Astrocyte (in vitro differentiated cells and primary cell): ENCODE measurements around the gene CD59. TPM values are rescaled to one million over a fixed set of nuclear protein-coding genes. Genes with fewer than 3 reads are reported as not detected.

Source experiments
- DNase-seq: peaks from one replicate; pipeline ENCODE4 v3.0.0-alpha.2; 2010; ENCODE audit warnings: low read depth
- FAIRE-seq: peaks from 2 replicates; lab custom pipeline; 2011; peaks lifted over from hg19 to GRCh38; lab: Jason Lieb, UNC
- H2AFZ ChIP-seq: 2 replicates; pipeline ENCODE4 v1.6.0; 2012; ENCODE audit warnings: low read depth, low read length, inconsistent platforms
- H3K27ac ChIP-seq: 2 replicates; pipeline ENCODE4 v1.5.1; 2011; ENCODE audit warnings: low read depth, low read length, inconsistent platforms
- H3K27me3 ChIP-seq: 2 replicates; pipeline ENCODE4 v1.6.0; 2011; ENCODE audit warnings: low read length, inconsistent platforms; ENCODE audit not compliant: insufficient read depth
- H3K36me3 ChIP-seq: 2 replicates; pipeline ENCODE4 v1.5.1; 2011; ENCODE audit warnings: low read length, inconsistent platforms; ENCODE audit not compliant: insufficient read depth
- H3K4me1 ChIP-seq: 2 replicates; pipeline ENCODE4 v1.5.1; 2011; ENCODE audit warnings: low read length, inconsistent platforms; ENCODE audit not compliant: insufficient read depth
- H3K4me2 ChIP-seq: 2 replicates; pipeline ENCODE4 v1.6.0; 2012; ENCODE audit warnings: low read length, inconsistent platforms
- H3K4me3 ChIP-seq: 2 replicates; pipeline ENCODE4 v1.5.1; 2011; ENCODE audit warnings: low read depth, mild to moderate bottlenecking, low read length, inconsistent platforms; ENCODE audit not compliant: insufficient read depth
- H3K79me2 ChIP-seq: 2 replicates; pipeline ENCODE4 v1.6.0; 2012; ENCODE audit warnings: mild to moderate bottlenecking, low read length, inconsistent platforms; ENCODE audit not compliant: insufficient read depth
- H3K9ac ChIP-seq: 2 replicates; pipeline ENCODE4 v1.6.0; 2012; ENCODE audit warnings: mild to moderate bottlenecking, low read length, inconsistent platforms
- H3K9me3 ChIP-seq: 2 replicates; pipeline ENCODE4 v1.5.1; 2012; ENCODE audit warnings: low read depth, mild to moderate bottlenecking, low read length, inconsistent platforms; ENCODE audit not compliant: insufficient read depth
- H4K20me1 ChIP-seq: 2 replicates; pipeline ENCODE4 v1.6.0; 2012; ENCODE audit warnings: low read length, inconsistent platforms; ENCODE audit not compliant: insufficient read depth
- H3K27ac Mint-ChIP-seq: one replicate; pipeline ENCODE4 v1.8.0; 2021; ENCODE audit warnings: mild to moderate bottlenecking, mixed read lengths; ENCODE audit not compliant: unreplicated experiment
- H3K27me3 Mint-ChIP-seq: one replicate; pipeline ENCODE4 v1.8.0; 2021; ENCODE audit warnings: low read depth, mixed read lengths; ENCODE audit not compliant: unreplicated experiment
- H3K36me3 Mint-ChIP-seq: one replicate; pipeline ENCODE4 v1.8.0; 2021; ENCODE audit warnings: low read depth, mixed read lengths; ENCODE audit not compliant: unreplicated experiment
- H3K4me1 Mint-ChIP-seq: one replicate; pipeline ENCODE4 v1.8.0; 2021; ENCODE audit warnings: low read depth, mixed read lengths; ENCODE audit not compliant: unreplicated experiment
- H3K4me3 Mint-ChIP-seq: one replicate; pipeline ENCODE4 v1.8.0; 2021; ENCODE audit warnings: mild to moderate bottlenecking, moderate library complexity, mixed read lengths; ENCODE audit not compliant: unreplicated experiment
- H3K9me3 Mint-ChIP-seq: one replicate; pipeline ENCODE4 v1.8.0; 2021; ENCODE audit warnings: mild to moderate bottlenecking, mixed read lengths; ENCODE audit not compliant: unreplicated experiment
- EZH2 ChIP-seq: IDR thresholded peaks from 2 replicates; pipeline ENCODE4 v1.6.1; 2012; ENCODE audit warnings: mild to moderate bottlenecking, low read length, inconsistent platforms; ENCODE audit not compliant: insufficient read depth
- total RNA-seq: library from RNA; stranded (reverse); gene quantifications from 2 replicates; pipeline ENCODE4 v1.2.1, GENCODE V29; 2021
- TF ChIP-seq, protein P1 (sequence below): IDR thresholded peaks from 2 replicates; pipeline ENCODE4 v1.5.1; 2011; ENCODE audit warnings: low read depth, mild to moderate bottlenecking, inconsistent platforms, low read length, moderate library complexity; ENCODE audit not compliant: insufficient read depth

CD59 gene
- total RNA-seq, 1 donor from 2014 or later, result 587 TPM

DNA sequence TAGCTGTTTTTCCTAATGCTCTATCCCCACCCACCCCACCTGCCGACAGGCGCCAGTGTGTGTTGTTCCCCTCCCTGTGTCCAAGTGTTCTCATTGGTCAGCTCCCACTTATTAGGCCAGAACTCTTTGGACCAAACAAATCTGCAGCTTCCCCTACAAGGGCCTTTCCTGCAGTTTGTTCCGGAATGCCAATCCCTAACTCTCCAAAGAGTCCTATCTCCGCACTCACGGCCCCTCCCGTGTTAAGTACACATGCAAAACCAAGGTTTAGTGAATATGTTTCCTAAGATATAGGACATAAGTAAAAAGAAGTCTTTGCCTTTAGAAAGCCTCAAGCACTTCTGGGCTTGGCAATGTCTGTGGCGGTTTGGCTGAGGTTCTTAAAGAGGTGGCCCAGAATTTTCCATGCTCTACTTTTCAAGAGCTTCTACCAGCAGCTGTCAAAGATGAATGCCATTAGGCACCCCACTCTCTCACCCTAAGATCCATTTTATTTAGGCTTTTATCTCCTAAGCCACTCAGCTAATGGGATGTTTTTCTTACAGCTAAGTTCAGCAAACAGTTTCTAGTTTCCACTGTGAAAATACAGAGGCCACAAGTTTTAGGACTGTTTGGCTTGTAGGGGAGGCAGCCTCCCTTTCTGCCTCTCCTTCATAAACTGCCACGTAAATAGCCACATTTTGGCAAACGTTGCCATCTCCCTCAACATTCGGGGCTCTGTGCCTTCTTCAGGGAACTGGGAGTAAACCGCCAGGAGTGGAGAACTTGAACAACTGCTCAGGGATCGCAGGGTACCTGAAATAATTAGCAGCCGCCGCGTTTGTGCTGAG lies 1.6 kb downstream of the CD59 start:
- Mint-ChIP-seq H3K4me1 (peaks cover 24% of the 10 kb centered on the region), H3K4me3 (peak overlapping the region; percentile 94), H3K27ac (peak overlapping the region; percentile 73), H3K36me3 (peaks cover 6% of the 10 kb centered on the region), H3K27me3 (no peaks in the 10 kb centered on the region), H3K9me3 (no peaks in the 10 kb centered on the region)
- DNase-seq, result peak; percentile 62
- Histone ChIP-seq H3K4me3 (peak overlapping the region; percentile 84), H3K4me2 (peak overlapping the region; percentile 92), H3K27me3 (no peaks in the 10 kb centered on the region), H4K20me1 (peaks cover 55% of the 10 kb centered on the region), H3K9me3 (no peaks in the 10 kb centered on the region), H3K79me2 (peaks cover 66% of the 10 kb centered on the region), H3K9ac (peak overlapping the region; percentile 92), H3K27ac (peak overlapping the region; percentile 94), H2AFZ (no peak overlapping the region), H3K36me3 (peaks cover 22% of the 10 kb centered on the region), H3K4me1 (peaks cover 29% of the 10 kb centered on the region)
- TF ChIP-seq, protein P1, sequence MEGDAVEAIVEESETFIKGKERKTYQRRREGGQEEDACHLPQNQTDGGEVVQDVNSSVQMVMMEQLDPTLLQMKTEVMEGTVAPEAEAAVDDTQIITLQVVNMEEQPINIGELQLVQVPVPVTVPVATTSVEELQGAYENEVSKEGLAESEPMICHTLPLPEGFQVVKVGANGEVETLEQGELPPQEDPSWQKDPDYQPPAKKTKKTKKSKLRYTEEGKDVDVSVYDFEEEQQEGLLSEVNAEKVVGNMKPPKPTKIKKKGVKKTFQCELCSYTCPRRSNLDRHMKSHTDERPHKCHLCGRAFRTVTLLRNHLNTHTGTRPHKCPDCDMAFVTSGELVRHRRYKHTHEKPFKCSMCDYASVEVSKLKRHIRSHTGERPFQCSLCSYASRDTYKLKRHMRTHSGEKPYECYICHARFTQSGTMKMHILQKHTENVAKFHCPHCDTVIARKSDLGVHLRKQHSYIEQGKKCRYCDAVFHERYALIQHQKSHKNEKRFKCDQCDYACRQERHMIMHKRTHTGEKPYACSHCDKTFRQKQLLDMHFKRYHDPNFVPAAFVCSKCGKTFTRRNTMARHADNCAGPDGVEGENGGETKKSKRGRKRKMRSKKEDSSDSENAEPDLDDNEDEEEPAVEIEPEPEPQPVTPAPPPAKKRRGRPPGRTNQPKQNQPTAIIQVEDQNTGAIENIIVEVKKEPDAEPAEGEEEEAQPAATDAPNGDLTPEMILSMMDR, result no peak
- no peak for TF ChIP-seq EZH2
- FAIRE-seq, result no peak

DNA sequence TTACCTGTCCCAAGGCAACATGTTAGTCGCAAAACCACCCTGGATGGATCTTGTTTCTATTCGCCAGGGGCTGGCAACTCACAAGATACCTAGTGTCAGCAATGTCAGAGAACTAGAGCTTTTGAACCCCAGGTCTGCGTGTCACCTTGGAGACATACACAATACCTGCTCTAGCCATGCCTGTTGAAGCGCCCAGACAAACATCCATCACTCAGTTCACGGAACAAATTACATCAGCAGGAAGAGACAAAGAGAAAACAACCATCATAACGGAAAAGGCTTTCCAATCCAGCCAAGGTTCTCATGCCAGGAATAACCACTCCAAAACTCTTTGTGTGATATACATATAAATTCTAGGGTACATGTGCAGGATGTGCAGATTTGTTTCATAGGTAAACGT lies 2.2 kb downstream of the CD59 start:
- peaks cover 62% of the 10 kb centered on the region for H4K20me1 ChIP-seq
- TF ChIP-seq, protein P1, result no peak
- no peak for TF ChIP-seq EZH2
- peak overlapping the region; percentile 92 for H3K4me2 ChIP-seq
- H3K27me3 ChIP-seq, result no peaks in the 10 kb centered on the region
- H3K4me3 Mint-ChIP-seq, result peak overlapping the region; percentile 94
- peak overlapping the region; percentile 92 for H3K9ac ChIP-seq
- peaks cover 29% of the 10 kb centered on the region for H3K4me1 ChIP-seq
- DNase-seq, result no peak
- H3K27ac Mint-ChIP-seq, result no peak overlapping the region
- H3K27ac ChIP-seq, result peak overlapping the region; percentile 94
- H3K36me3 ChIP-seq, result peaks cover 22% of the 10 kb centered on the region
- no peak for FAIRE-seq
- H3K36me3 Mint-ChIP-seq, result peaks cover 7% of the 10 kb centered on the region
- no peaks in the 10 kb centered on the region for H3K27me3 Mint-ChIP-seq
- H3K9me3 Mint-ChIP-seq, result no peaks in the 10 kb centered on the region
- peaks cover 27% of the 10 kb centered on the region for H3K4me1 Mint-ChIP-seq
- H3K9me3 ChIP-seq, result no peaks in the 10 kb centered on the region
- H3K79me2 ChIP-seq, result peaks cover 72% of the 10 kb centered on the region
- H2AFZ ChIP-seq, result no peak overlapping the region
- peak overlapping the region; percentile 84 for H3K4me3 ChIP-seq
